ENCODE results near the gene CDC73. TPM values are rescaled to one million over a fixed set of nuclear protein-coding genes. Genes with fewer than 3 reads are reported as not detected.

The CDC73 gene
- total RNA-seq, 1 experiment from 2014 or later = 62.5 TPM

GRCh38 chr1:193192586-193192985, 70.8 kb downstream of the CDC73 start:
- no peak overlapping the region for H2BK120ac ChIP-seq (ENCODE audit: low read depth, low read length, poor library complexity, severe bottlenecking)
- no peak overlapping the region for H2AFZ ChIP-seq (ENCODE audit: low read length)
- H3K18ac ChIP-seq (ENCODE audit: insufficient read length, low read depth, low read length) = no peak overlapping the region
- Mint-ChIP-seq H3K4me3 (no peak overlapping the region), H3K27me3 (ENCODE audit: low read depth) (no peaks in the 10 kb centered on the region), H3K4me1 (no peaks in the 10 kb centered on the region), H3K9me3 (peaks cover 16 to 20% of the 10 kb centered on the region in 2 experiments; a peak in 4 of 5 replicates), H3K36me3 (ENCODE audit: insufficient read depth in 1 of 3, low read depth in 3 of 3) (peaks cover 21 to 31% (median 23%) of the 10 kb centered on the region in 3 experiments), H3K27ac (no peak overlapping the region)
- H3K79me1 ChIP-seq (ENCODE audit: insufficient read depth, low read depth, low read length, poor library complexity, severe bottlenecking) = peaks cover 5% of the 10 kb centered on the region
- TF ChIP-seq CTCF (conservative IDR thresholded peaks at IDR 0.05) = no peak
- no CpG with 5 or more reads among the region's 8 CpGs for WGBS (ENCODE audit: extremely low coverage, insufficient read length, low lambda C conversion rate)
- no peaks in the 10 kb centered on the region for H3K27me3 ChIP-seq (ENCODE audit: insufficient read depth, low read length)
- no peak overlapping the region for H2BK12ac ChIP-seq (ENCODE audit: insufficient read length, low read depth, low read length)
- no peaks in the 10 kb centered on the region for H4K20me1 ChIP-seq (ENCODE audit: control insufficient read depth, insufficient read depth, insufficient read length)
- H3K4me1 ChIP-seq (ENCODE audit: insufficient read depth, low read length) = no peaks in the 10 kb centered on the region
- no peak for DNase-seq
- H4K91ac ChIP-seq (ENCODE audit: insufficient read length, low read depth, low read length) = no peak overlapping the region
- H4K5ac ChIP-seq (ENCODE audit: insufficient read length, low read depth, low read length) = no peak overlapping the region
- H3K4ac ChIP-seq (ENCODE audit: low read depth, low read length) = no peak overlapping the region
- no peak overlapping the region for H3K23ac ChIP-seq (ENCODE audit: insufficient read length, low read depth, low read length)
- H2BK15ac ChIP-seq (ENCODE audit: low read depth, low read length) = no peak overlapping the region
- H3K56ac ChIP-seq (ENCODE audit: insufficient read length, low read depth, low read length) = no peak overlapping the region
- H3K9me3 ChIP-seq (ENCODE audit: control insufficient read depth, low read depth, low read length) = peaks cover 18% of the 10 kb centered on the region
- no peak overlapping the region for H2BK5ac ChIP-seq (ENCODE audit: insufficient read length, low read length)
- H2BK20ac ChIP-seq (ENCODE audit: low read depth, low read length, poor library complexity, severe bottlenecking) = no peak overlapping the region
- H3K79me2 ChIP-seq (ENCODE audit: insufficient read depth, low read length) = peaks cover 2% of the 10 kb centered on the region; the same call in 1 of the 2 replicates
- H3K4me2 ChIP-seq (ENCODE audit: insufficient read depth, insufficient read length, low read length) = no peak overlapping the region
- H2AK5ac ChIP-seq (ENCODE audit: insufficient read length, low read length) = no peak overlapping the region
- H3K27ac ChIP-seq (ENCODE audit: insufficient read length, low read depth, low read length) = no peak overlapping the region
- no peak overlapping the region for H3K14ac ChIP-seq (ENCODE audit: insufficient read depth, low read length)
- no peaks in the 10 kb centered on the region for H3K23me2 ChIP-seq (ENCODE audit: insufficient read length, low read depth, low read length, poor library complexity, severe bottlenecking)
- no peak overlapping the region for H3K9ac ChIP-seq (ENCODE audit: extremely low read depth, insufficient read length, low read length)
- H4K8ac ChIP-seq (replicated peaks; ENCODE audit: insufficient read length, low read depth, low read length) = no peak overlapping the region
- no peak overlapping the region for H3T11ph ChIP-seq (ENCODE audit: low read length)

All from H9 (cell line).